ENCODE data around the gene REN. TPM values are rescaled to one million over a fixed set of nuclear protein-coding genes. Genes with fewer than 3 reads are reported as not detected.

The REN gene
- polyA plus RNA-seq, 1 donor from 2014 or later, result not detected

DNA sequence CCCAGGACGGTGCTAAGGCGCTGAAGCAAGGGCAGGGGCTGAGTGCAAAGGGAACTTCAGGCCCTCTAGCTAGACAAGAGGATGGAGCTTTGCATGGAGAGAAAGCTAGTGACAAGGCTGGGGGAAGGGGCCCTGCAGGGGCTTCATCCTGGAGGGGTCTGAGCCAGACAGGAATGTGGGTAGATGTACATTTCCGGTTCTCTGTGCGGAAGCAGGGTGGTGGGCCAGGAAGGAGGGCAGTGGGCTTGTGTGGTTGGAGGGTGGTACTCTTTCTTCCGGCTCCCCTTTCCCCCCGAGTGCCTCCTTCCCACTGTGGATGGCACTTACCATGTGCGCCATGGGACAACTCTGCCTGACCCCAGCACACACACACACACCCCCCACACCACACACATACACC is 28.6 kb upstream of the REN start:
- H3K9ac ChIP-seq (ENCODE audit: low read length), result no peak overlapping the region
- H4K20me1 ChIP-seq (ENCODE audit: insufficient read depth), result no peaks in the 10 kb centered on the region
- no peak overlapping the region for H3K4me3 ChIP-seq (ENCODE audit: low read length)
- no peak for TF ChIP-seq RAD21 (conservative IDR thresholded peaks at IDR 0.05)
- TF ChIP-seq SMC3 (conservative IDR thresholded peaks at IDR 0.05; ENCODE audit: poor library complexity), result no peak
- TF ChIP-seq, protein P1, sequence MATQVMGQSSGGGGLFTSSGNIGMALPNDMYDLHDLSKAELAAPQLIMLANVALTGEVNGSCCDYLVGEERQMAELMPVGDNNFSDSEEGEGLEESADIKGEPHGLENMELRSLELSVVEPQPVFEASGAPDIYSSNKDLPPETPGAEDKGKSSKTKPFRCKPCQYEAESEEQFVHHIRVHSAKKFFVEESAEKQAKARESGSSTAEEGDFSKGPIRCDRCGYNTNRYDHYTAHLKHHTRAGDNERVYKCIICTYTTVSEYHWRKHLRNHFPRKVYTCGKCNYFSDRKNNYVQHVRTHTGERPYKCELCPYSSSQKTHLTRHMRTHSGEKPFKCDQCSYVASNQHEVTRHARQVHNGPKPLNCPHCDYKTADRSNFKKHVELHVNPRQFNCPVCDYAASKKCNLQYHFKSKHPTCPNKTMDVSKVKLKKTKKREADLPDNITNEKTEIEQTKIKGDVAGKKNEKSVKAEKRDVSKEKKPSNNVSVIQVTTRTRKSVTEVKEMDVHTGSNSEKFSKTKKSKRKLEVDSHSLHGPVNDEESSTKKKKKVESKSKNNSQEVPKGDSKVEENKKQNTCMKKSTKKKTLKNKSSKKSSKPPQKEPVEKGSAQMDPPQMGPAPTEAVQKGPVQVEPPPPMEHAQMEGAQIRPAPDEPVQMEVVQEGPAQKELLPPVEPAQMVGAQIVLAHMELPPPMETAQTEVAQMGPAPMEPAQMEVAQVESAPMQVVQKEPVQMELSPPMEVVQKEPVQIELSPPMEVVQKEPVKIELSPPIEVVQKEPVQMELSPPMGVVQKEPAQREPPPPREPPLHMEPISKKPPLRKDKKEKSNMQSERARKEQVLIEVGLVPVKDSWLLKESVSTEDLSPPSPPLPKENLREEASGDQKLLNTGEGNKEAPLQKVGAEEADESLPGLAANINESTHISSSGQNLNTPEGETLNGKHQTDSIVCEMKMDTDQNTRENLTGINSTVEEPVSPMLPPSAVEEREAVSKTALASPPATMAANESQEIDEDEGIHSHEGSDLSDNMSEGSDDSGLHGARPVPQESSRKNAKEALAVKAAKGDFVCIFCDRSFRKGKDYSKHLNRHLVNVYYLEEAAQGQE (IDR thresholded peaks at IDR 0.05; ENCODE audit: borderline replicate concordance), result no peak
- no peak for TF ChIP-seq TAF1 (IDR thresholded peaks at IDR 0.05; ENCODE audit: low read depth)
- TF ChIP-seq, protein P2, sequence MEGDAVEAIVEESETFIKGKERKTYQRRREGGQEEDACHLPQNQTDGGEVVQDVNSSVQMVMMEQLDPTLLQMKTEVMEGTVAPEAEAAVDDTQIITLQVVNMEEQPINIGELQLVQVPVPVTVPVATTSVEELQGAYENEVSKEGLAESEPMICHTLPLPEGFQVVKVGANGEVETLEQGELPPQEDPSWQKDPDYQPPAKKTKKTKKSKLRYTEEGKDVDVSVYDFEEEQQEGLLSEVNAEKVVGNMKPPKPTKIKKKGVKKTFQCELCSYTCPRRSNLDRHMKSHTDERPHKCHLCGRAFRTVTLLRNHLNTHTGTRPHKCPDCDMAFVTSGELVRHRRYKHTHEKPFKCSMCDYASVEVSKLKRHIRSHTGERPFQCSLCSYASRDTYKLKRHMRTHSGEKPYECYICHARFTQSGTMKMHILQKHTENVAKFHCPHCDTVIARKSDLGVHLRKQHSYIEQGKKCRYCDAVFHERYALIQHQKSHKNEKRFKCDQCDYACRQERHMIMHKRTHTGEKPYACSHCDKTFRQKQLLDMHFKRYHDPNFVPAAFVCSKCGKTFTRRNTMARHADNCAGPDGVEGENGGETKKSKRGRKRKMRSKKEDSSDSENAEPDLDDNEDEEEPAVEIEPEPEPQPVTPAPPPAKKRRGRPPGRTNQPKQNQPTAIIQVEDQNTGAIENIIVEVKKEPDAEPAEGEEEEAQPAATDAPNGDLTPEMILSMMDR (IDR thresholded peaks at IDR 0.05; ENCODE audit: poor library complexity, severe bottlenecking), result no peak
- no peak for TF ChIP-seq POLR2AphosphoS5 (IDR thresholded peaks at IDR 0.05)
- TF ChIP-seq EP300 (conservative IDR thresholded peaks at IDR 0.05; ENCODE audit: poor library complexity, severe bottlenecking), result no peak
- TF ChIP-seq MXI1 (conservative IDR thresholded peaks at IDR 0.05; ENCODE audit: poor library complexity, severe bottlenecking), result no peak
- no peak for TF ChIP-seq EZH2 (IDR thresholded peaks at IDR 0.05; ENCODE audit: borderline replicate concordance, insufficient read depth, low read length, poor library complexity, severe bottlenecking)
- H3F3A ChIP-seq (ENCODE audit: insufficient read depth, low read length, poor library complexity, severe bottlenecking), result peaks cover under 1% of the 10 kb centered on the region
- no peak overlapping the region for H3K27ac ChIP-seq (ENCODE audit: low read length)
- no peaks in the 10 kb centered on the region for H3K27me3 ChIP-seq (ENCODE audit: insufficient read depth, low read depth, low read length)
- no peaks in the 10 kb centered on the region for H3K9me2 ChIP-seq (ENCODE audit: insufficient read depth, low read length)
- H3K9me3 ChIP-seq (ENCODE audit: low read length), result no peaks in the 10 kb centered on the region
- no peaks in the 10 kb centered on the region for H3K79me2 ChIP-seq (replicated peaks; ENCODE audit: insufficient read depth, low read length)
- H3K36me3 ChIP-seq (ENCODE audit: insufficient read depth, low read length), result no peaks in the 10 kb centered on the region
- H3K4me2 ChIP-seq (ENCODE audit: low read length), result no peak overlapping the region
- no peak overlapping the region for H2AFZ ChIP-seq (ENCODE audit: low read depth, low read length)

DNA sequence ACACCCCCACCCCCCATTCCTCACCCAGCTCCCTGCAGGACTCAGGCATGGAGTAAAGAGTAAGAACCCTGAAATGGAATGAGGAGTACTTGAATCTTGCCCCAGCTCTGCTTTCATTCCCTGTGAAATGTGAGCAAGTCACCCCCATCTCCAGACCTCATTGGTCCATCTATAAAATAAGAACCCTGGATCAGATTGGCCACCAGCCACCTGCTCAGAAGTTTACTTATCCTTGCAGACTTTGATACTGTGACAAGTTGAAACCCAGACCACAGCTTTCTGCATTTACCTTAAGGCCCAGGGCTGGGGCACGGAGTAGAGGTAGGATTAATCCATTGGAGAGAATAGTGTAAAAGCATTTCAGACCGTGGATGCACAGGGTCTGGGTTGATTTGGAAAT is 27.9 kb upstream of the REN start:
- H3K9me3 ChIP-seq (ENCODE audit: low read length), result no peaks in the 10 kb centered on the region
- no peaks in the 10 kb centered on the region for H3K27me3 ChIP-seq (ENCODE audit: insufficient read depth, low read depth, low read length)
- H3K4me3 ChIP-seq (ENCODE audit: low read length), result no peak overlapping the region
- no peaks in the 10 kb centered on the region for H4K20me1 ChIP-seq (ENCODE audit: insufficient read depth)
- peaks cover 5% of the 10 kb centered on the region for H3F3A ChIP-seq (ENCODE audit: insufficient read depth, low read length, poor library complexity, severe bottlenecking)
- no peak overlapping the region for H3K4me2 ChIP-seq (ENCODE audit: low read length)
- no peaks in the 10 kb centered on the region for H3K79me2 ChIP-seq (replicated peaks; ENCODE audit: insufficient read depth, low read length)
- no peaks in the 10 kb centered on the region for H3K36me3 ChIP-seq (ENCODE audit: insufficient read depth, low read length)
- no peak overlapping the region for H2AFZ ChIP-seq (ENCODE audit: low read depth, low read length)
- H3K9ac ChIP-seq (ENCODE audit: low read length), result no peak overlapping the region
- no peaks in the 10 kb centered on the region for H3K9me2 ChIP-seq (ENCODE audit: insufficient read depth, low read length)
- no peak for TF ChIP-seq SMC3 (conservative IDR thresholded peaks at IDR 0.05; ENCODE audit: poor library complexity)
- no peak overlapping the region for H3K27ac ChIP-seq (ENCODE audit: low read length)

All from neural cell (in vitro differentiated cells).